K562 (cell line): Measurements from ENCODE around the gene MPST. TPM values are rescaled to one million over a fixed set of nuclear protein-coding genes. Genes with fewer than 3 reads are reported as not detected.

Experiments
- BRCA1 ChIP-seq, 2 experiments: fragments of 450-650 bp in 1 of 2; sonication (generic) in 1 of 2; formaldehyde crosslinking in 1 of 2; IDR thresholded peaks; 2 replicates each; pipeline versions ENCODE4 v1.5.0 to v1.6.1; 2017 to 2020; ENCODE audit warnings: mild to moderate bottlenecking in 1 of 2, missing genetic modification reagents in 1 of 2
- CEBPB ChIP-seq: fragments of 450-650 bp; IDR thresholded peaks from 2 replicates; pipeline ENCODE4 v1.6.1; 2016; ENCODE audit warnings: missing genetic modification characterization, missing compliant biosample characterization
- CHD2 ChIP-seq: IDR thresholded peaks from 2 replicates; pipeline ENCODE4 v1.6.1; 2011; ENCODE audit warnings: low read depth, low read length
- HDAC1 ChIP-seq, 2 experiments: fragments of 450-650 bp; IDR thresholded peaks; 2 replicates each; pipeline ENCODE4 v1.6.1; 2016 to 2017; ENCODE audit warnings: inconsistent platforms in 1 of 2, mild to moderate bottlenecking in 1 of 2, moderate library complexity in 1 of 2
- HMG20B ChIP-seq: fragments of 250-450 bp; sonication (Bioruptor Pico); IDR thresholded peaks from 2 replicates; pipeline ENCODE4 v1.5.0; 2021; ENCODE audit warnings: mild to moderate bottlenecking
- HMGN3 ChIP-seq: IDR thresholded peaks from 2 replicates; pipeline ENCODE4 v1.6.1; 2011; ENCODE audit warnings: borderline replicate concordance, low read depth, mild to moderate bottlenecking, mixed read lengths, low read length; ENCODE audit not compliant: insufficient read length; ENCODE audit errors: extremely low read depth
- ILF3 ChIP-seq: fragments of 450-650 bp; IDR thresholded peaks from 2 replicates; pipeline ENCODE4 v1.6.1; 2018; ENCODE audit warnings: antibody characterized with exemption, mild to moderate bottlenecking, moderate library complexity, borderline replicate concordance
- MBD2 ChIP-seq: sonication (generic); IDR thresholded peaks from 2 replicates; pipeline ENCODE4 v1.6.1; 2016; ENCODE audit warnings: low read depth, borderline replicate concordance
- NR4A1 ChIP-seq, 2 experiments: fragments of 250-450 bp in 1 of 2; fragments of 450-650 bp in 1 of 2; sonication (Bioruptor Pico) in 1 of 2; IDR thresholded peaks; 2 replicates each; pipeline versions ENCODE4 v1.4.0 to v1.6.1; 2016 to 2020; ENCODE audit warnings: mild to moderate bottlenecking in 2 of 2, missing compliant biosample characterization in 1 of 2, missing genetic modification characterization in 1 of 2, moderate library complexity in 1 of 2
- OTX1 ChIP-seq: fragments of 450-650 bp; formaldehyde crosslinking; IDR thresholded peaks from 2 replicates; pipeline ENCODE4 v1.4.0; 2022; ENCODE audit warnings: mild to moderate bottlenecking
- RBBP5 ChIP-seq: fragments of 200-600 bp; sonication (generic); IDR thresholded peaks from 2 replicates; pipeline ENCODE4 v1.6.1; 2012; ENCODE audit warnings: borderline replicate concordance, mild to moderate bottlenecking, low read length, control low read depth, inconsistent platforms; ENCODE audit not compliant: insufficient read depth, poor library complexity, severe bottlenecking
- RBFOX2 ChIP-seq: fragments of 200-400 bp; formaldehyde crosslinking; IDR thresholded peaks from 2 replicates; pipeline ENCODE4 v1.6.1; 2017; ENCODE audit warnings: low read depth, mild to moderate bottlenecking, low read length, moderate library complexity
- RFX5 ChIP-seq: IDR thresholded peaks from 2 replicates; pipeline ENCODE4 v1.6.1; 2011; ENCODE audit warnings: low read depth, mild to moderate bottlenecking, improper control_type of control experiment, low read length
- TBP ChIP-seq: optimal IDR thresholded peaks from 2 replicates; pipeline ENCODE3; 2011; ENCODE audit warnings: low read depth, low read length, improper control_type of control experiment
- TCF15 ChIP-seq: fragments of 250-450 bp; sonication (Bioruptor Pico); IDR thresholded peaks from 2 replicates; pipeline ENCODE4 v1.8.0; 2022; ENCODE audit warnings: moderate library complexity, mild to moderate bottlenecking, inconsistent platforms
- ZNF134 ChIP-seq: fragments of 250-450 bp; sonication (Bioruptor Pico); conservative IDR thresholded peaks from 2 replicates; pipeline ENCODE4 v1.4.0; 2020
- ZNF592 ChIP-seq: fragments of 450-650 bp; IDR thresholded peaks from 2 replicates; pipeline ENCODE4 v1.6.1; 2017; ENCODE audit warnings: antibody characterized with exemption, mild to moderate bottlenecking
- ZNF76 ChIP-seq: fragments of 250-450 bp; sonication (Bioruptor Pico); IDR thresholded peaks from 2 replicates; pipeline ENCODE4 v1.4.0; 2020; ENCODE audit warnings: mild to moderate bottlenecking, moderate library complexity, borderline replicate concordance
- polyA plus RNA-seq, 8 experiments: library from polyadenylated mRNA; depleted of rRNA in 4 of 8; stranded (reverse) in 5 of 8; unstranded in 3 of 8; fragments of >200 nt; fragmentation: Nextera tagmentation in 2 of 8; fragmentation: Illumina TruSeq in 1 of 8; extraction: Ambion mirVana in 2 of 8; extraction: Trizol in 1 of 8; gene quantifications; 2 replicates each; pipeline versions ENCODE4 v1.2.1 to v1.2.3, GENCODE V29; 2011 to 2014; ENCODE audit warnings: inconsistent platforms in 1 of 8, missing spikeins in 1 of 8
- total RNA-seq, 7 experiments: library from RNA; depleted of rRNA in 6 of 7; stranded (reverse); fragments of >200 nt in 6 of 7; fragmentation: Illumina TruSeq in 2 of 7; extraction: Trizol in 2 of 7; gene quantifications; 2 replicates each; pipeline versions ENCODE4 v1.2.1 to v1.2.3, GENCODE V29; 2011 to 2021; ENCODE audit warnings: low replicate concordance in 1 of 7

The MPST gene
- total and polyA plus RNA-seq, 9 of the 15 experiments (the other 6 are each of a cell fraction or from before 2014, with no cell fraction given) = 0.65 to 104 (median 24.3) TPM

GRCh38 chr22:37019309-37020191 is at the start of gene MPST, which contains the start of gene TST (continued):
- TF ChIP-seq ZNF592 (0 out of 2 replicates have a peak, but pooled peaks have one; percentile 37), HMG20B (no peak), RFX5 (no peak), HMGN3 (peak; percentile 55), CHD2 (no peak), CEBPB (no peak), BRCA1 (IDR thresholded peaks at IDR 0.05) (no peak), BRCA1 (CRISPR knock-in tag; IDR thresholded peaks at IDR 0.05) (no peak), MBD2 (no peak), NR4A1 (CRISPR knock-in tag; IDR thresholded peaks at IDR 0.05) (no peak), NR4A1 (tag; IDR thresholded peaks at IDR 0.05) (no peak), ZNF76 (CRISPR knock-in tag) (no peak), OTX1 (CRISPR knock-in tag) (no peak), TCF15 (CRISPR knock-in tag) (no peak), ILF3 (no peak), RBBP5 (peak; percentile 17), RBFOX2 (peak; percentile 86), TBP (peak; percentile 60), HDAC1 (IDR thresholded peaks at IDR 0.05) (peak in 1 of 2 experiments; percentile 55; a peak in 1 of 4 replicates), ZNF134 (CRISPR knock-in tag) (no peak)
